GM18519 (cell line): Measurements from ENCODE around the gene HNRNPA0.
"Not testable (repeated sequence)": the region's sequence is repeated elsewhere in the genome, so short reads cannot be mapped to it uniquely, and the experiment has no call there.

Experiments used
- ATAC-seq: cut with Tn5 transposase; IDR thresholded peaks from one replicate; pipeline ENCODE4 v1.9.1; 2021; ENCODE audit warnings: mild to moderate bottlenecking, moderate library complexity; ENCODE audit not compliant: unreplicated experiment, low FRiP score

Gene HNRNPA0

DNA sequence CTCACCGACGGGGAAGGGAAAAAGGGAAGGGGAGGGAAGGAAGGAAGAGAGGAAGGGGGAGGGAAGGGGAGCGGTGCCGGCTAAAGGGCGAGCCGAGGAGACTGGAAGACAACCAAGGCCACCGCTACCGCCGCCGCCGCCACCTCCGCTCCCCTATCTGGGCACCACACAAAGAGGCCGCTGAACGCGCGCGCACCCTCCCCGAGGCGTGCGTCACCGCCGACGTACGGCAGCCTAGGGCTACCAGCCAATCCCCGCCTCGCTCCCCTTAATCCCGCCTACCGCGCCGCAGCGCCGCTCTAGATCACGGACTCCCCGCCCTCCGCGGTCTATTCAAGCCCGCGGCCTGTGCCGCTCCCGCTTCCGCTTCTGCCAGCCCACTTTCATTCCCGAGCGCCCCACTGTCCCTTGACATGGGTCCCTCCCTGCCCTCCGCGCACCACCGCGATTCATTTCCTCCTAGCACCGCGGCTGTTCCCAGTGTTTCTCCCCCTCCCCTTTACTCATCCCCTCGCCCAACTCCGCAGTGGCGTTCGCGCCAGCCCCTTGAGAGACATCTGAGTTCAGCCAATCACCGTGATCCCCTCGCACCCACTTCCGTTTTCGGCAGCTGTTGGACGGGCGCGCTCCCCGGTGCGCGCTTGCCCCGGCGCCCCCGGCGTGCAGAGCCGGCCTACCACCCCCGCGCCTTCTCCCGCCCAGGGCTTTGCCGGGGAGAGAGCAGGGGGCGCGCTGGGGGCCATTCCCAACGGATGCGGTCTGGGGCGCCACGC lies at the start of gene HNRNPA0:
Gene HNRNPA0, minus strand, starts transcription at position 176 of the 773 bp plus-strand sequence. CDS start 297 bp downstream, outside the sequence.
- ATAC-seq = peak; percentile 70

DNA sequence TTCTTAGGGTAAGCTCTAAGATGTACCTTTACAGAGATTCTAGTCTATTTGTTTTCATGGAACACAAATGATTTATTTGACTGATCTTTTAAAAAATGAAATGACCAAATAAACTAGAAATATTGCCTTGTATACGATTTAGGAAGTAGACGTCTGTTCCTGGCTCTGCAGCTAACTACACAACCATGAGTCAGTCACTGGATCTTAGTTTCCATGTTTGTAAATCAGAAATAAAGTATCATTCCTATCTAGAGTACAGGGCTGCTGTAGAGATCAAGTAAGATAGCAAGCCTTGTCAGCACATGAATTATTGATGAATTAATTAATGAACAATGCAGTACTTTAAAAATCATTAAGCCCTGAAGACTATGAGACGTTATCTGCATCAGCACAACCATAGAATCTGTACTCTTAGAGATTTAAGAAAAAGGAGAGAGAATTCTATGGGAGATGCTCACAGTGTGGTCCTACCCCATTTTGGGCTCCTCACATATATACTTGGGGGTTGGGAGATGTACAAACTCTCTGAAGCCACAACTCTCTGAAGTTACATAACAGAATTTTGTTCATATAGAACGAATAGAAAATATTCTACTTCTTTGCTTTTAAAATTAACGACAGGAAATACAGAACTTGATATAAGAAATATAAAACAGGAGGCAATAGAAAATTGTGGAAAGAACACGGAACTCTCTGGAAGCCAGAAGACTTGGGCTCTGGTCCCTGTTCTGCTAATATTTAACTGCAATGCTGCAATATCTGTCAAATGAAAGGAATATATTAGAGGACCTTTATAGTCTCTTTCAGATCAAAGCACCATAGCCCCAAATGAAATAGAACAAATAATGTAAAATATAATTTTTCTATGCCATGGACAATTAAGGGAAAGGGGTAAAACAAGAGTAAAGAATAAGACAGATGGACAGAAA lies 48.4 kb upstream of the HNRNPA0 start:
- ATAC-seq = no peak

- ATAC-seq = no peak
These were observed 46.7 kb upstream of the HNRNPA0 start for GRCh38 chr5:137800700-137801411.

- ATAC-seq = no peak
These were observed 42.1 kb upstream of the HNRNPA0 start for GRCh38 chr5:137796279-137796678.

DNA sequence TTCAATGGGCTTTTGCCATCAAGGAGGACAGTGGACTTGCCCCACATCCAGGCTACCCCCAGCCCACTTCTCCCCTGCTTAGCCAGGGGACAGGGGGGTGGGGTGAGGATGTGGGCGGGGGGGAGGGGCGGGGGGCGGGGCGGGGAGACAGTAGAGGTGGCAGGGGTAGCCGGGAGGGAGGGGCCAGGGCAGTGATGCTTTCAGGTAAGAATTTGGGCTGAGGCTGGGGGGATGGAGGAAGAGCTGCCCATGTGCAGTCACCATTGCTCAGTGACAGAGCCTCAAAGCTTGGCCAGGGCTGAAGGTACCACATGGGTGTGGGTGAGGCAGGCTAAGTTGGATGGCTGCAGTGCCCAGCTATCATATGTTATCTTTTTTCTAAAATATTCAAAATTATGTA lies 40.7 kb upstream of the HNRNPA0 start:
- no peak for ATAC-seq

GRCh38 chr5:137792303-137792702 lies 38.1 kb upstream of the HNRNPA0 start:
- ATAC-seq = no peak

GRCh38 chr5:137791799-137792198 lies 37.6 kb upstream of the HNRNPA0 start:
- ATAC-seq = no peak

GRCh38 chr5:137791387-137791786 lies 37.2 kb upstream of the HNRNPA0 start:
- no peak for ATAC-seq

DNA sequence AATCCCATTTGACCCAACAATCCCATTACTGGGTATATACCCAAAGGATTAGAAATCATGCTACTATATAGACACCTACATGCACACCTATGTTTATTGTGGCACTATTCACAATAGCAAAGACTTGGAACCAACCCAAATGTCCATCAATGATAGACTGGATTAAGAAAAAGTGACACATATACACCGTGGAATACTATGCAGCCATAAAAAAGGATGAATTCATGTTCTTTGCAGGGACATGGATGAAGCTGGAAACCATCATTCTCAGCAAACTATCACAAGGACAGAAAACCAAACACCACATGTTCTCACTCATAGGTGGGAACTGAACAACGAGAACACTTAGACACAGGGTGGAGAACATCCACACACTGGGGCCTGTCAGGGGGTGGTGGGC lies 34.4 kb upstream of the HNRNPA0 start:
- not testable (repeated sequence) for ATAC-seq

GRCh38 chr5:137782984-137783536 lies 28.9 kb upstream of the HNRNPA0 start:
- no peak for ATAC-seq

DNA sequence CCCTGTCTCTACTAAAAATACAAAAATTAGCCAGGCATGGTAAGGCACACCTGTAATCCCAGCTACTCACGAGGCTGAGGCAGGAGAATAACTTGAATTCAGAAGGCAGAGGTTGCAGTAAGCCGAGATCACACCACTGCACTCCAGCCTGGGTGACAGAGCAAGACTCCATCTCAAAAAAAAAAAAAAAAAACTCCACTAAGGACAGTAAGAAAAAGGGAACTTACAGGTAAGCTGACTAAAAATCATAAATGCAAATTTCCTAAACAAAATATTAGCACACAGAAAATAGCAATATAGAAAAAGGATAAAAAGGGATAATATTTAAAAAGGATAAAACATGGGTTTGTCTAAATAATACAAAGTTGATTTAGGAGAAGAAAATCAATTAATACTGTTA lies 27.9 kb upstream of the HNRNPA0 start:
- no peak for ATAC-seq

- ATAC-seq = no peak
These were observed 24.8 kb upstream of the HNRNPA0 start for GRCh38 chr5:137778772-137779564.

GRCh38 chr5:137767937-137768336 lies 13.8 kb upstream of the HNRNPA0 start:
- not testable (repeated sequence) for ATAC-seq

DNA sequence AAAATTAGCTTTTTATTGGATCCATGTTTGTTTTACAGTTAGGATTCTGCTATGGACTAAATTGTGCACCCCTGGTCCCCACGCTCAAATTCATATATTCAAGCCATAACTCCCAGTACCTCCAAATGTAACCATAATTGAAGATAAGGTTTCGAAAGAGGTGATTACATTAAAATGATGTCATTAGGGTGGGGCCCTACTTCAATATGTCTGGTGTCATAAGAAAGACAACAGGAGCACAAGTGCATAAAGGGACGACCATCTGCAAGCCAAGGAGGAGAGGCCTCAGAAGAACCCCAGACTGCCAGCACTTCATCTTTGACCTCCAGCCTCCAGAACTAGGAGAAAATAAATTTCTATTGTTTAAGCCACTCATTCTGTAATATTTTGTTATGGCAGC lies 7.4 kb upstream of the HNRNPA0 start:
- no peak for ATAC-seq

DNA sequence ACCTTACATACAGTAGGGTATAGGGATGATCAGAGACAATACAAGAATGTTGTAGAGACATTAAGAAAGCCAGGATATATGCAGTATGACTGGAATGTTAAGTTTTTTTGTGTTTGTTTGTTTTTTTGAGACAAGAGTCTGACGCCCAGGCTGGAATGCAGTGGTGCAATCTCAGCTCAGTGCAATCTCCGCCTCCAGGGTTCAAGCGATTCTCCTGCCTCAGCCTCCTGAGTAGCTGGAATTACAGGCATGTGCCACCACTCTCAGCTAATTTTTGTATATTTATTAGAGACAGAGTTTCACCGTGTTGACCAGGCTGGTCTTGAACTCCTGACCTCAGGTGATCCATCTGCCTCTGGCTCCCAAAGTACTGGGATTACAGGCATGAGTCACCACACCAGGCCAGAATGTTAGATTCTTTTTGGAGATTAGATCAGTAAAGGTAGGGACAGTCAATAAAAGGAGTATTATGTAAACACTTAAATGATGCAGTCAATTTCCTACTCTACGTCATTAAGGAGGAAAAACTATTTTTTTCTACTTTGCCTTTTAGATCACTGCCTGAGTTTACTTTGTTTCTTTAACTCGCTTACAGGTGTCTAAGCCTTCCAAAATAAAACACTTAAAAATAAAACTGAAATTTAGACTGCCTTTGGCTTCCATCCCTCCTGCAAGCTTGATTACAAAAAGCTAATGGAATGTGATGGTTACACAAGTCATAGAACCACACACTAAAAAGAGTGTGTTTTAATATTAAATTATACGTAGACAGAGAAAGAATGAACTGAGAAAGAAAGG lies 6.8 kb upstream of the HNRNPA0 start:
- no peak for ATAC-seq

- no peak for ATAC-seq
These were observed 6.1 kb upstream of the HNRNPA0 start for GRCh38 chr5:137760294-137760693.

DNA sequence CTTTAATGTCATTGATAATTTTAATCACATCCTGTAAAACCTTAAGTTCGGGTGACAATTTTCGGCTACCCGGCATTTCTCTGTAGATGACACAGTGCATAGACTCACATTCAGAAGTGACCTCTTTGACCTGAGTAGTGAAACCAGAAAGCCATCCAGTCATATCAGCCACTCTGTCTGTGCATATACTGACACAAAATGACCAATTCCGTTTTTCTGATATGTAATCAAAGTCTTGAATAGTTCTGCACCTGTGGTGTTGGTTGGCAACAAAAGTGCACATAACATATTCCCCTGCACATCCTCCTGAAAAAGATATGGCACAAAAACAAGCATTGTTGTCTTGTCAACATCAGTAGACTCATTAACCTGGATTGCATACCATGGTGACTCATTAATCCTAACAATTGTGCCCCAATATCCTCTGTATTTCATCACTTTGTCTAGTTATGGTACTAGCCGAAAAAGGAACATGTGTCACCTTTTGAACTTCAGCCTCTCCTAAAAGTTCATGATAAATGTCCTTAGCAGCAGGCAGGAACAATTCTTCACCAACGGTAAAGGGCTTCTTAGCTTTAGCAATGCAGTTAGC lies 4.6 kb upstream of the HNRNPA0 start:
- ATAC-seq = peak; percentile 50

DNA sequence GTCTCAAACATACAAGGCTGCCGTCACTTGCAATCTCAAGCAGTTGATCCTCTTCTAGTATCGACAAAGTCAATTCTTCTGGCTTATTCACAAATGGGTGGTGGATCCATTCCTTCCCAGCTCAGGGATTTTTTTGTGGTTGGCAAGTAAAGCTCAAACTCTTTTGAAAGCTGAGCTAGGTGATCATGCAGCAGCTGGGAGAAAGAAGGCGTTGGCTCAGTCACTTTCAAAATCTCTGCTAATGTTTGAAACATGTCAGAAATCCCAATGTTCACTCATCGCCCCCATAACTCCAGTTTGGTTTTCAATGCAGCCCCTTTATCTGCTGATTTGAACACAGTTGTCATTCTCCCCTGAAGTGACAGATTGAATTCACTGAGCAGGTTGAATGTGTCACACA lies 4.0 kb upstream of the HNRNPA0 start:
- ATAC-seq = no peak

- no peak for ATAC-seq
These were observed 3.5 kb upstream of the HNRNPA0 start for GRCh38 chr5:137757634-137758033.
